Measurements from ENCODE around the gene SEZ6.

The SEZ6 gene

GRCh38 chr17:29042026-29042678 lies 36.3 kb upstream of the SEZ6 start:
- H3K4me3 ChIP-seq: no peak overlapping the region
- no peak for DNase-seq (ENCODE audit: low spot score in 2 of 2)
- in situ Hi-C loops (cut with MboI; ENCODE audit: low sequenced_read_pairs): no loop called here
- no peaks in the 10 kb centered on the region for H3K36me3 ChIP-seq (replicated peaks)
- H3K27me3 ChIP-seq (ENCODE audit: low read depth): no peaks in the 10 kb centered on the region; the same call in 1 of the 2 replicates
- peaks cover 27% of the 10 kb centered on the region for H3K4me1 ChIP-seq
- H3K9me3 ChIP-seq: no peaks in the 10 kb centered on the region

- Histone ChIP-seq H3K4me1 (peaks cover 27% of the 10 kb centered on the region), H3K27me3 (ENCODE audit: low read depth) (no peaks in the 10 kb centered on the region; the same call in 1 of the 2 replicates), H3K9me3 (no peaks in the 10 kb centered on the region), H3K36me3 (replicated peaks) (no peaks in the 10 kb centered on the region), H3K4me3 (no peak overlapping the region)
- in situ Hi-C loops (cut with MboI; ENCODE audit: low sequenced_read_pairs): no loop called here
- DNase-seq (ENCODE audit: low spot score in 2 of 2): no peak
Observed at GRCh38 chr17:29041571-29041970, 35.7 kb upstream of the SEZ6 start.

GRCh38 chr17:29041091-29041490 lies 35.3 kb upstream of the SEZ6 start:
- H3K36me3 ChIP-seq (replicated peaks): no peaks in the 10 kb centered on the region
- peaks cover 27% of the 10 kb centered on the region for H3K4me1 ChIP-seq
- H3K27me3 ChIP-seq (ENCODE audit: low read depth): no peaks in the 10 kb centered on the region; the same call in 1 of the 2 replicates
- no peaks in the 10 kb centered on the region for H3K9me3 ChIP-seq
- in situ Hi-C loops (cut with MboI; ENCODE audit: low sequenced_read_pairs): no loop called here
- no peak overlapping the region for H3K4me3 ChIP-seq
- no peak for DNase-seq (ENCODE audit: low spot score in 2 of 2)

GRCh38 chr17:29039764-29040598 lies 34.1 kb upstream of the SEZ6 start:
- peaks cover 5% of the 10 kb centered on the region for H3K9me3 ChIP-seq
- peaks cover 27% of the 10 kb centered on the region for H3K4me1 ChIP-seq
- no peak overlapping the region for H3K4me3 ChIP-seq
- in situ Hi-C loops (cut with MboI; ENCODE audit: low sequenced_read_pairs): no loop called here
- H3K27me3 ChIP-seq (ENCODE audit: low read depth): peaks cover under 1% of the 10 kb centered on the region; the same call in 1 of the 2 replicates
- peak; percentile 22 to 34 for DNase-seq (ENCODE audit: low spot score in 2 of 2)
- no peaks in the 10 kb centered on the region for H3K36me3 ChIP-seq (replicated peaks)

GRCh38 chr17:29038085-29038795 lies 32.4 kb upstream of the SEZ6 start:
- no peak overlapping the region for H3K4me3 ChIP-seq
- H3K36me3 ChIP-seq (replicated peaks): no peaks in the 10 kb centered on the region
- in situ Hi-C loops (cut with MboI; ENCODE audit: low sequenced_read_pairs): no loop called here
- H3K9me3 ChIP-seq: peaks cover 8% of the 10 kb centered on the region
- H3K27me3 ChIP-seq (ENCODE audit: low read depth): peaks cover 6% of the 10 kb centered on the region; the same call in 1 of the 2 replicates
- H3K4me1 ChIP-seq: peaks cover 24% of the 10 kb centered on the region
- DNase-seq (ENCODE audit: low spot score in 2 of 2): peak; percentile 33 to 36

GRCh38 chr17:29037739-29038084 lies 31.9 kb upstream of the SEZ6 start:
- DNase-seq (ENCODE audit: low spot score in 2 of 2): no peak
- peaks cover 19% of the 10 kb centered on the region for H3K4me1 ChIP-seq
- H3K36me3 ChIP-seq (replicated peaks): no peaks in the 10 kb centered on the region
- H3K27me3 ChIP-seq (ENCODE audit: low read depth): peaks cover 6% of the 10 kb centered on the region; the same call in 1 of the 2 replicates
- no peak overlapping the region for H3K4me3 ChIP-seq
- H3K9me3 ChIP-seq: peaks cover 8% of the 10 kb centered on the region
- in situ Hi-C loops (cut with MboI; ENCODE audit: low sequenced_read_pairs): no loop called here

- H3K27me3 ChIP-seq (ENCODE audit: low read depth): peaks cover 6% of the 10 kb centered on the region; the same call in 1 of the 2 replicates
- DNase-seq (ENCODE audit: low spot score in 2 of 2): no peak
- H3K4me1 ChIP-seq: peaks cover 13% of the 10 kb centered on the region
- in situ Hi-C loops (cut with MboI; ENCODE audit: low sequenced_read_pairs): no loop called here
- H3K36me3 ChIP-seq (replicated peaks): no peaks in the 10 kb centered on the region
- H3K9me3 ChIP-seq: peaks cover 8% of the 10 kb centered on the region
- no peak overlapping the region for H3K4me3 ChIP-seq
Observed at GRCh38 chr17:29036584-29036983, 30.8 kb upstream of the SEZ6 start.

- Histone ChIP-seq H3K27me3 (ENCODE audit: low read depth) (peaks cover 8% of the 10 kb centered on the region; the same call in 1 of the 2 replicates), H3K36me3 (replicated peaks) (no peaks in the 10 kb centered on the region), H3K9me3 (peaks cover 8% of the 10 kb centered on the region), H3K4me3 (no peak overlapping the region), H3K4me1 (peaks cover 13% of the 10 kb centered on the region)
- DNase-seq (ENCODE audit: low spot score in 2 of 2): no peak
- in situ Hi-C loops (cut with MboI; ENCODE audit: low sequenced_read_pairs): no loop called here
Observed at GRCh38 chr17:29034510-29034909, 28.7 kb upstream of the SEZ6 start.

- Histone ChIP-seq H3K4me3 (no peak overlapping the region), H3K4me1 (no peaks in the 10 kb centered on the region; the same call in 1 of the 2 replicates), H3K27me3 (ENCODE audit: low read depth) (peaks cover 17% of the 10 kb centered on the region), H3K9me3 (peaks cover 8% of the 10 kb centered on the region), H3K36me3 (replicated peaks) (no peaks in the 10 kb centered on the region)
- in situ Hi-C loops (cut with MboI; ENCODE audit: low sequenced_read_pairs): no loop called here
- no peak for DNase-seq (ENCODE audit: low spot score in 2 of 2)
Observed at GRCh38 chr17:29032857-29033197, 27.0 kb upstream of the SEZ6 start.

GRCh38 chr17:29032013-29032856 lies 26.4 kb upstream of the SEZ6 start:
- no peak for DNase-seq (ENCODE audit: low spot score in 2 of 2)
- Histone ChIP-seq H3K9me3 (peaks cover 8% of the 10 kb centered on the region), H3K4me3 (no peak overlapping the region), H3K27me3 (ENCODE audit: low read depth) (peaks cover 22% of the 10 kb centered on the region), H3K36me3 (replicated peaks) (no peaks in the 10 kb centered on the region), H3K4me1 (no peaks in the 10 kb centered on the region)
- in situ Hi-C loops (cut with MboI; ENCODE audit: low sequenced_read_pairs): no loop called here

GRCh38 chr17:29031488-29031887 lies 25.7 kb upstream of the SEZ6 start:
- Histone ChIP-seq H3K4me1 (no peaks in the 10 kb centered on the region), H3K27me3 (ENCODE audit: low read depth) (peaks cover 28% of the 10 kb centered on the region), H3K36me3 (replicated peaks) (no peaks in the 10 kb centered on the region), H3K9me3 (peaks cover 8% of the 10 kb centered on the region), H3K4me3 (no peak overlapping the region)
- in situ Hi-C loops (cut with MboI; ENCODE audit: low sequenced_read_pairs): no loop called here
- no peak for DNase-seq (ENCODE audit: low spot score in 2 of 2)

GRCh38 chr17:29024316-29024952 lies 18.6 kb upstream of the SEZ6 start:
- in situ Hi-C loops (cut with MboI; ENCODE audit: low sequenced_read_pairs): no loop called here
- H3K4me3 ChIP-seq: no peak overlapping the region
- no peaks in the 10 kb centered on the region for H3K9me3 ChIP-seq
- no peaks in the 10 kb centered on the region for H3K36me3 ChIP-seq (replicated peaks)
- H3K27me3 ChIP-seq (ENCODE audit: low read depth): peaks cover 77% of the 10 kb centered on the region
- H3K4me1 ChIP-seq: no peaks in the 10 kb centered on the region
- DNase-seq (ENCODE audit: low spot score in 2 of 2): no peak

GRCh38 chr17:29022074-29022473 lies 16.2 kb upstream of the SEZ6 start:
- no peaks in the 10 kb centered on the region for H3K36me3 ChIP-seq (replicated peaks)
- no peaks in the 10 kb centered on the region for H3K4me1 ChIP-seq
- peaks cover 66% of the 10 kb centered on the region for H3K27me3 ChIP-seq (ENCODE audit: low read depth)
- DNase-seq (ENCODE audit: low spot score in 2 of 2): no peak
- H3K4me3 ChIP-seq: no peak overlapping the region
- no peaks in the 10 kb centered on the region for H3K9me3 ChIP-seq
- in situ Hi-C loops (cut with MboI; ENCODE audit: low sequenced_read_pairs): no loop called here
